IMR-90 (cell line): Measurements from ENCODE around the gene ABCA8. TPM values are rescaled to one million over a fixed set of nuclear protein-coding genes. Genes with fewer than 3 reads are reported as not detected.
A peak's percentile ranks its signal among the peaks of the same experiment; 100 is the strongest.

Experiments used
- ATAC-seq: fragments of 200-7000 bp; cut with Tn5 transposase; 2 replicates; pipeline ENCODE4 v1.9.1; 2020; ENCODE audit warnings: low read depth, mild to moderate bottlenecking, moderate library complexity
- BruUV-seq: library from RNA; stranded (reverse); fragments of 400-500 nt; replicated peaks from 2 replicates; lab custom pipeline; 2021; lab: Mats Ljungman, UMichigan
- CTCF ChIA-PET: fragments of 300-600 bp; formaldehyde crosslinking; extraction: SDS; loops from one replicate; lab custom pipeline; 2021; ENCODE audit warnings: antibody characterized with exemption; lab: Yijun Ruan, JAX
- POLR2A ChIA-PET: fragments of 300-600 bp; sonication (Branson Sonifier 250); formaldehyde crosslinking; loops from one replicate; lab custom pipeline; 2022; ENCODE audit warnings: antibody characterized with exemption; ENCODE audit not compliant: unreplicated experiment; lab: Charles Lee
- DNase-seq: peaks from one replicate; pipeline ENCODE4 v3.0.0; 2013
- H2AFZ ChIP-seq: replicated peaks from 2 replicates; pipeline ENCODE3; 2013; ENCODE audit warnings: low read length, mild to moderate bottlenecking; ENCODE audit not compliant: poor library complexity
- H2AK5ac ChIP-seq: 2 replicates; pipeline ENCODE4 v1.6.1; 2013; ENCODE audit warnings: low read depth, low read length, inconsistent platforms
- H2AK9ac ChIP-seq: replicated peaks from 2 replicates; pipeline ENCODE3; 2013; ENCODE audit warnings: mild to moderate bottlenecking, low read depth, low read length, moderate library complexity; ENCODE audit not compliant: poor library complexity
- H2BK120ac ChIP-seq: 2 replicates; pipeline ENCODE4 v1.6.1; 2013; ENCODE audit warnings: low read depth, low read length, inconsistent platforms
- H2BK15ac ChIP-seq: 3 replicates; pipeline ENCODE4 v1.6.1; 2013; ENCODE audit warnings: low read depth, low read length, inconsistent platforms
- H2BK20ac ChIP-seq: 2 replicates; pipeline ENCODE4 v1.6.1; 2013; ENCODE audit warnings: low read depth, mild to moderate bottlenecking, inconsistent platforms, low read length, moderate library complexity
- H2BK5ac ChIP-seq: 2 replicates; pipeline ENCODE4 v1.6.1; 2013; ENCODE audit warnings: mild to moderate bottlenecking, low read depth, low read length, inconsistent platforms; ENCODE audit not compliant: poor library complexity, severe bottlenecking
- H3K14ac ChIP-seq: replicated peaks from 2 replicates; pipeline ENCODE4 v1.6.1; 2013; ENCODE audit warnings: low read depth, low read length, inconsistent platforms
- H3K18ac ChIP-seq: 2 replicates; pipeline ENCODE4 v1.6.1; 2013; ENCODE audit warnings: low read depth, low read length, control low read depth
- H3K23ac ChIP-seq: 2 replicates; pipeline ENCODE4 v1.6.1; 2013; ENCODE audit warnings: low read depth, low read length, inconsistent platforms
- H3K27ac ChIP-seq: 2 replicates; pipeline ENCODE4 v1.5.1; 2013; ENCODE audit warnings: mild to moderate bottlenecking, control low read depth, low read length; ENCODE audit not compliant: insufficient read depth
- H3K27me3 ChIP-seq: 2 replicates; pipeline ENCODE4 v1.6.1; 2013; ENCODE audit warnings: low read length; ENCODE audit not compliant: control insufficient read depth, insufficient read depth
- H3K36me3 ChIP-seq: 2 replicates; pipeline ENCODE4 v1.6.1; 2013; ENCODE audit warnings: low read length, mixed read lengths; ENCODE audit not compliant: control insufficient read depth, insufficient read depth
- H3K4ac ChIP-seq: 2 replicates; pipeline ENCODE4 v1.6.1; 2013; ENCODE audit warnings: low read depth, low read length, inconsistent platforms
- H3K4me1 ChIP-seq: 2 replicates; pipeline ENCODE4 v1.6.1; 2013; ENCODE audit warnings: low read length, mixed read lengths; ENCODE audit not compliant: control insufficient read depth, insufficient read depth
- H3K4me2 ChIP-seq: 2 replicates; pipeline ENCODE4 v1.6.1; 2013; ENCODE audit warnings: low read depth, mild to moderate bottlenecking, control low read depth, low read length, moderate library complexity
- H3K4me3 ChIP-seq: 2 replicates; pipeline ENCODE4 v1.5.1; 2013; ENCODE audit warnings: low read depth, mild to moderate bottlenecking, control low read depth, low read length, moderate library complexity; ENCODE audit not compliant: insufficient read depth
- H3K56ac ChIP-seq: 2 replicates; pipeline ENCODE4 v1.6.1; 2013; ENCODE audit warnings: low read length, inconsistent platforms; ENCODE audit not compliant: insufficient read depth; ENCODE audit errors: extremely low read depth
- H3K79me1 ChIP-seq, 2 experiments: 2 replicates each; pipeline ENCODE4 v1.6.1; 2013; ENCODE audit warnings: low read length in 2 of 2, inconsistent platforms in 1 of 2, low read depth in 1 of 2
- H3K9ac ChIP-seq: 2 replicates; pipeline ENCODE4 v1.6.1; 2013; ENCODE audit warnings: low read depth, low read length, control low read depth
- H3K9me1 ChIP-seq: 2 replicates; pipeline ENCODE4 v1.6.1; 2013; ENCODE audit warnings: low read length, inconsistent platforms; ENCODE audit not compliant: insufficient read depth
- H3K9me3 ChIP-seq: 2 replicates; pipeline ENCODE4 v1.6.1; 2013; ENCODE audit warnings: low read length; ENCODE audit not compliant: control insufficient read depth, insufficient read depth
- H4K20me1 ChIP-seq: 2 replicates; pipeline ENCODE4 v1.6.1; 2013; ENCODE audit warnings: low read length, inconsistent platforms; ENCODE audit not compliant: insufficient read depth
- H4K5ac ChIP-seq: 2 replicates; pipeline ENCODE4 v1.6.1; 2013; ENCODE audit warnings: mild to moderate bottlenecking, low read depth, low read length, control low read depth
- H4K8ac ChIP-seq, 2 experiments: 2 replicates each; pipeline ENCODE4 v1.6.1; 2013; ENCODE audit warnings: low read depth in 2 of 2, low read length in 2 of 2, control low read depth in 1 of 2, inconsistent platforms in 1 of 2
- H4K91ac ChIP-seq: 2 replicates; pipeline ENCODE4 v1.6.1; 2013; ENCODE audit warnings: low read depth, low read length, inconsistent platforms; ENCODE audit not compliant: insufficient read depth
- WGBS, 2 experiments: methylation state at CpG; one replicate each; pipeline versions ENCODE4 v1.1.5 to v1.1.7; 2013; ENCODE audit warnings: missing lambda C conversion rate in 2 of 2; ENCODE audit not compliant: insufficient read length in 1 of 2; ENCODE audit errors: extremely low coverage in 2 of 2; 5-methylcytosine and 5-hydroxymethylcytosine counted together
- dilution Hi-C: fragments of 300-500 bp; cut with HindIII; formaldehyde crosslinking; loops from one replicate; pipeline ENCODE4 v1.14.3; 2018; ENCODE audit warnings: low sequenced_read_pairs; ENCODE audit not compliant: unreplicated experiment
- in situ Hi-C: fragments of 300-500 bp; cut with MboI; formaldehyde crosslinking; loops from 3 replicates; pipeline ENCODE4 v1.14.3; 2019; ENCODE audit warnings: low sequenced_read_pairs, inconsistent platforms, mixed read lengths
- intact Hi-C: fragments of 100-400 bp; cut with micrococcal nuclease; formaldehyde crosslinking; loops from 2 replicates; pipeline ENCODE4 v1.10.0; 2022
- polyA plus RNA-seq, 3 experiments: library from polyadenylated mRNA; depleted of rRNA; stranded (reverse); fragments of >200 nt; gene quantifications; 2 replicates each; pipeline ENCODE4 v1.2.3, GENCODE V29; 2012; ENCODE audit warnings: low replicate concordance in 1 of 3
- total RNA-seq: library from RNA; depleted of rRNA; stranded (reverse); fragments of >200 nt; gene quantifications from 2 replicates; pipeline ENCODE4 v1.2.3, GENCODE V29; 2012
- TF ChIP-seq, protein P1 (sequence below): fragments of 150-350 bp; IDR thresholded peaks from 2 replicates; pipeline ENCODE4 v1.6.1; 2016; ENCODE audit warnings: low read depth, mild to moderate bottlenecking, low read length, moderate library complexity, borderline replicate concordance
- TF ChIP-seq, protein P2 (sequence below): conservative IDR thresholded peaks from 2 replicates; pipeline ENCODE4 v1.5.1; 2012; ENCODE audit warnings: mild to moderate bottlenecking, low read depth, low read length, improper control_type of control experiment

Gene ABCA8
- total and polyA plus RNA-seq, 2 of the 4 experiments (the other 2 are of a cell fraction): 1.8 TPM

DNA sequence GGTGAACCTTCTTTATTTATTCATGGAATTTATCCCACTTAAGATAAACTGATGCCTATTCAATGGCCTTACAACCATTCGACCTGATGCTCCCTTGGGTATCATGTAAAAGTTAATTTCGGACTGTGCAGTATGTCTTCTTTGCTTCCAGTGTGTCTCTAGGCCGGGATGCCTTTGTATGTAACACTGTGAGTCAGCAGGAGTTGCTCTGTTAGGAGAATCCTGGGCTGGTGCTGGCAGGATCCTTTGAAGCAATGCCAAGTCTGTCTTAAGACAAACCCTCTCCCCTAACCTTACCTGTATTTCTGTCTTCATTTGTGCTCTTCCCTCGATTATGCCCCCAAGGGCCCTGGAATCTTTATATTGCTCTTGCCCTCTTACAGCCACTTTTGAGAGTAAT lies 37.9 kb upstream of the ABCA8 start:
- Histone ChIP-seq H3K14ac (no peak overlapping the region), H4K20me1 (no peaks in the 10 kb centered on the region), H3K79me1 (no peaks in the 10 kb centered on the region), H2BK120ac (no peak overlapping the region), H2AFZ (no peak overlapping the region), H3K4me1 (no peaks in the 10 kb centered on the region), H2BK5ac (no peak overlapping the region), H3K4ac (no peak overlapping the region), H2BK15ac (no peak overlapping the region), H3K4me2 (no peak overlapping the region), H4K91ac (no peak overlapping the region), H3K27ac (no peak overlapping the region), H3K18ac (no peak overlapping the region), H3K4me3 (no peak overlapping the region), H3K9ac (no peak overlapping the region), H3K9me1 (no peaks in the 10 kb centered on the region), H4K8ac (no peak overlapping the region), H2AK9ac (no peak overlapping the region), H4K5ac (no peak overlapping the region), H3K27me3 (no peaks in the 10 kb centered on the region), H3K36me3 (no peaks in the 10 kb centered on the region), H2BK20ac (no peak overlapping the region), H3K23ac (no peak overlapping the region), H2AK5ac (no peak overlapping the region), H3K9me3 (no peaks in the 10 kb centered on the region), H3K56ac (no peak overlapping the region)
- TF ChIP-seq, protein P1, sequence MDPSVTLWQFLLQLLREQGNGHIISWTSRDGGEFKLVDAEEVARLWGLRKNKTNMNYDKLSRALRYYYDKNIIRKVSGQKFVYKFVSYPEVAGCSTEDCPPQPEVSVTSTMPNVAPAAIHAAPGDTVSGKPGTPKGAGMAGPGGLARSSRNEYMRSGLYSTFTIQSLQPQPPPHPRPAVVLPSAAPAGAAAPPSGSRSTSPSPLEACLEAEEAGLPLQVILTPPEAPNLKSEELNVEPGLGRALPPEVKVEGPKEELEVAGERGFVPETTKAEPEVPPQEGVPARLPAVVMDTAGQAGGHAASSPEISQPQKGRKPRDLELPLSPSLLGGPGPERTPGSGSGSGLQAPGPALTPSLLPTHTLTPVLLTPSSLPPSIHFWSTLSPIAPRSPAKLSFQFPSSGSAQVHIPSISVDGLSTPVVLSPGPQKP: no peak
- TF ChIP-seq, protein P2, sequence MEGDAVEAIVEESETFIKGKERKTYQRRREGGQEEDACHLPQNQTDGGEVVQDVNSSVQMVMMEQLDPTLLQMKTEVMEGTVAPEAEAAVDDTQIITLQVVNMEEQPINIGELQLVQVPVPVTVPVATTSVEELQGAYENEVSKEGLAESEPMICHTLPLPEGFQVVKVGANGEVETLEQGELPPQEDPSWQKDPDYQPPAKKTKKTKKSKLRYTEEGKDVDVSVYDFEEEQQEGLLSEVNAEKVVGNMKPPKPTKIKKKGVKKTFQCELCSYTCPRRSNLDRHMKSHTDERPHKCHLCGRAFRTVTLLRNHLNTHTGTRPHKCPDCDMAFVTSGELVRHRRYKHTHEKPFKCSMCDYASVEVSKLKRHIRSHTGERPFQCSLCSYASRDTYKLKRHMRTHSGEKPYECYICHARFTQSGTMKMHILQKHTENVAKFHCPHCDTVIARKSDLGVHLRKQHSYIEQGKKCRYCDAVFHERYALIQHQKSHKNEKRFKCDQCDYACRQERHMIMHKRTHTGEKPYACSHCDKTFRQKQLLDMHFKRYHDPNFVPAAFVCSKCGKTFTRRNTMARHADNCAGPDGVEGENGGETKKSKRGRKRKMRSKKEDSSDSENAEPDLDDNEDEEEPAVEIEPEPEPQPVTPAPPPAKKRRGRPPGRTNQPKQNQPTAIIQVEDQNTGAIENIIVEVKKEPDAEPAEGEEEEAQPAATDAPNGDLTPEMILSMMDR: no peak
- ChIA-PET CTCF (interaction anchor here (1.2 kb wide), 1 partner anchor 221 kb away, joined by 4 read pairs; no protein-coding TSS in a partner anchor), POLR2A (no interaction called here)
- dilution Hi-C loops (no loop called here), intact Hi-C loops (no loop called here), in situ Hi-C loops (no loop called here)
- DNase-seq (peak; percentile 38), ATAC-seq (peak; percentile 62; the same call in 1 of the 2 replicates)
- WGBS, 2 experiments: no CpG with 5 or more reads among the region's 4 CpGs
- BruUV-seq: no TSS peak
